ENCODE data around the gene TPT1. TPM values are rescaled to one million over a fixed set of nuclear protein-coding genes. Genes with fewer than 3 reads are reported as not detected.
A peak's percentile ranks its signal among the peaks of the same experiment; 100 is the strongest.

TPT1 gene
- polyA plus RNA-seq, 3 donors, result 2,102 to 5,638 (median 2,493) TPM

DNA sequence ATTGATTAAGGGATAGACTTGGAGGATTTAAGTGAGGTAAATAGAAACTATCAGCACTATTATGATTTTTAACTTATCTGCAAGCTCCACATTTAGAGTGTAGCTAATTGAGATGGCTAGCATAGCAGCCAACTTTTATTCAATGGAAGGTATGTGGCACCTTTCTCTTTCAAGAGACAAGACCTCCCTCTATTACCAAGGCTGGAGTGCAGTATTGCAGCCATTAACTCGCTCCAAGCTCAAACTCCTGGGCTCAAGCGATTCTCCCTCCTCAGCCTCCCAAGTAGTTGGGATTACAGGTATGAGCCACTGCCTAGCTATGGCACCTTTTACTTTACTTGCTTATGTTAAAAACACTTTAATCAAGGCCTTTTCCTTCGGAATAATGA, 8.2 kb downstream of the TPT1 start:
- Mint-ChIP-seq H3K4me3 (no peak overlapping the region), H3K27ac (peak overlapping the region in 4 of 7 donors; percentile 14 to 84 (median 54)), H3K36me3 (peaks cover 39 to 46% of the 10 kb centered on the region in 2 donors), H3K9me3 (no peaks in the 10 kb centered on the region), H3K27me3 (ENCODE audit: low read depth in 3 of 3) (peaks cover 0 to 3% (median 2%) of the 10 kb centered on the region in 3 donors), H3K4me1 (peaks cover 95% of the 10 kb centered on the region)
- Histone ChIP-seq H3K36me3 (replicated peaks in 1 of 2; ENCODE audit: control insufficient read depth in 1 of 2, insufficient read depth in 2 of 2, low read length in 2 of 2) (peaks cover 24% of the 10 kb centered on the region in 2 donors), H3K4me1 (ENCODE audit: control insufficient read depth in 1 of 2, insufficient read depth in 2 of 2, low read length in 2 of 2) (peaks cover 88 to 95% of the 10 kb centered on the region in 2 donors), H3K27me3 (ENCODE audit: control insufficient read depth in 2 of 2, insufficient read depth in 2 of 2, low read length in 2 of 2) (no peaks in the 10 kb centered on the region), H2AFZ (ENCODE audit: insufficient read depth, low read depth, low read length, poor library complexity, severe bottlenecking) (no peak overlapping the region), H3K4me3 (replicated peaks in 1 of 3; ENCODE audit: low read depth in 2 of 3, low read length in 3 of 3) (no peak overlapping the region), H3K27ac (ENCODE audit: low read depth in 1 of 2, low read length in 2 of 2) (no peak overlapping the region), H3K79me2 (ENCODE audit: insufficient read depth, low read length) (peaks cover 47% of the 10 kb centered on the region), H3K9me3 (replicated peaks in 1 of 2; ENCODE audit: control insufficient read depth in 1 of 2, insufficient read depth in 1 of 2, low read length in 2 of 2) (no peaks in the 10 kb centered on the region), H4K20me1 (ENCODE audit: insufficient read depth, low read length) (peaks cover 52% of the 10 kb centered on the region), H3K9ac (ENCODE audit: insufficient read depth, low read length, poor library complexity, severe bottlenecking) (no peak overlapping the region), H3K4me2 (replicated peaks; ENCODE audit: extremely low read depth, low read length, poor library complexity, severe bottlenecking) (no peak overlapping the region)
- no peak for DNase-seq
- no CpG with 5 or more reads among the region's 3 CpGs for WGBS (ENCODE audit: insufficient coverage)
- no peak for TF ChIP-seq CTCF (IDR thresholded peaks at IDR 0.05)
- intact Hi-C loops (cut with micrococcal nuclease), result loop anchor here in 1 of 2 donors (10.0 kb wide), 1 partner anchor 712 kb away; no protein-coding TSS in a partner anchor

DNA sequence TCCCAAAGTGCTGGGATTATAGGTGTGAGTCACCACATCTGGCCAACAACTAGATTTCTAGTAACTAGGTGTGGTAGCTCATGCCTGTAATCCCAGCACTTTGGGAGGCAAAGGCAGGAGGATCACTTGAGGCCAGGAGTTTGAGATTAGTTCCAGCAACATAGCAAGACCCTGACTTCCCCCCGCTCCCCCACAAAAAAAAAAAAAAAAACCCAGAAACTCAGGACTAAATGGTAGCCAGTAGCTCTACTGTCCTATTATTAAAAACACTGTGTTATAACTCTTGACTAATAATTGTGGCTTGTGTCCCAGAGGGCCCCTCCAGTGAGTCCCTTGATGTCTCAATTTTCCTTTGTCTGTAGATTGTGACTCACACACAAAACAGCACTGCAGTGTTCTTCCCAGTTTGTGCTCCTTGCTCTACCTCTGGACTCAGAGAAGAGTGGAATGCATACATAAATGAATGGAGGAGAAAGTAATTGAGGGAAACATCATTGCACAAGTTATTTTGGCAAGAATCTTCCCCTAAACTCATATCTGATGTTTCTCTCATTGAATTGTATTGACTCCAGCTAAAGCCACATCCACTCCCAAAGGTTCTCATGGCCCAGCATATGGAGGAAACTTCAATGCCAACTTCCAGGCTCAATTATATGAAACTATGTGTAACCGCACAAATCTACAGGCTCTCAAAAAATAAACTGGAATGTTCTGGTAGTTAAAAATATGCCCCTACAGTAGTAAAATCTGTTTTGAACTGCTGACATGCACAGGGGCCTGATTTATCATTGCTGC, 8.8 kb downstream of the TPT1 start:
- Mint-ChIP-seq H3K4me1 (peaks cover 95% of the 10 kb centered on the region), H3K27ac (peak overlapping the region; percentile 27 to 84 (median 74)), H3K4me3 (peak overlapping the region in 1 of 2 donors; percentile 24), H3K27me3 (ENCODE audit: low read depth in 3 of 3) (peaks cover 0 to 3% (median 2%) of the 10 kb centered on the region in 3 donors), H3K9me3 (no peaks in the 10 kb centered on the region), H3K36me3 (peaks cover 33 to 40% of the 10 kb centered on the region in 2 donors)
- Histone ChIP-seq H3K9me3 (replicated peaks in 1 of 2; ENCODE audit: control insufficient read depth in 1 of 2, insufficient read depth in 1 of 2, low read length in 2 of 2) (no peaks in the 10 kb centered on the region), H3K27ac (ENCODE audit: low read depth in 1 of 2, low read length in 2 of 2) (peak overlapping the region in 1 of 2 donors; percentile 14), H2AFZ (ENCODE audit: insufficient read depth, low read depth, low read length, poor library complexity, severe bottlenecking) (no peak overlapping the region), H3K4me1 (ENCODE audit: control insufficient read depth in 1 of 2, insufficient read depth in 2 of 2, low read length in 2 of 2) (peaks cover 84 to 89% of the 10 kb centered on the region in 2 donors), H4K20me1 (ENCODE audit: insufficient read depth, low read length) (peaks cover 46% of the 10 kb centered on the region), H3K79me2 (ENCODE audit: insufficient read depth, low read length) (peaks cover 41% of the 10 kb centered on the region), H3K36me3 (replicated peaks in 1 of 2; ENCODE audit: control insufficient read depth in 1 of 2, insufficient read depth in 2 of 2, low read length in 2 of 2) (peaks cover 18% of the 10 kb centered on the region in 2 donors), H3K27me3 (ENCODE audit: control insufficient read depth in 2 of 2, insufficient read depth in 2 of 2, low read length in 2 of 2) (no peaks in the 10 kb centered on the region), H3K9ac (ENCODE audit: insufficient read depth, low read length, poor library complexity, severe bottlenecking) (no peak overlapping the region), H3K4me2 (replicated peaks; ENCODE audit: extremely low read depth, low read length, poor library complexity, severe bottlenecking) (peak overlapping the region; percentile 6), H3K4me3 (replicated peaks in 1 of 3; ENCODE audit: low read depth in 2 of 3, low read length in 3 of 3) (no peak overlapping the region)
- peak in 2 of 3 donors; percentile 71 to 72 for DNase-seq
- no CpG with 5 or more reads among the region's 2 CpGs for WGBS (ENCODE audit: insufficient coverage)
- intact Hi-C loops (cut with micrococcal nuclease), result loop anchor here in 1 of 2 donors (10.0 kb wide), 1 partner anchor 713 kb away; no protein-coding TSS in a partner anchor
- no peak for TF ChIP-seq CTCF (IDR thresholded peaks at IDR 0.05)
